ENCODE results near the gene MRTFB. TPM values are rescaled to one million over a fixed set of nuclear protein-coding genes. Genes with fewer than 3 reads are reported as not detected.
A peak's percentile ranks its signal among the peaks of the same experiment; 100 is the strongest.
"Not testable (repeated sequence)": the region's sequence is repeated elsewhere in the genome, so short reads cannot be mapped to it uniquely, and the experiment has no call there.

Gene MRTFB
- 26.3 and 31.4 TPM in 2 replicates for total RNA-seq
- long read RNA-seq, full-length matches to known transcripts: 1 of 11 reads
- long read RNA-seq, partial matches to known transcripts: 5 of 11 reads
- long read RNA-seq, other reads (novel, unspliced or antisense): 5 of 11 reads

GRCh38 chr16:14070877-14071575 lies at the start of gene MRTFB:
Gene MRTFB, plus strand, starts transcription at chr16:14071319. Its CDS starts 69,288 bp downstream, at chr16:14140607.
- no peak for TF ChIP-seq CTCF (IDR thresholded peaks at IDR 0.05)
- H3K36me3 Mint-ChIP-seq (ENCODE audit: unreplicated experiment): peaks cover 2% of the 10 kb centered on the region
- H3K4me1 Mint-ChIP-seq (ENCODE audit: unreplicated experiment): peaks cover 12% of the 10 kb centered on the region
- H3K27ac Mint-ChIP-seq (ENCODE audit: unreplicated experiment): peak within 1 kb of the TSS; percentile 75
- peak within 1 kb of the TSS; percentile 91 for H3K4me3 Mint-ChIP-seq (ENCODE audit: unreplicated experiment)
- no peaks in the 10 kb centered on the region for H3K27me3 Mint-ChIP-seq (ENCODE audit: unreplicated experiment)
- DNase-seq (ENCODE audit: extremely low spot score, unreplicated experiment): peak; percentile 94
- H3K9me3 Mint-ChIP-seq (ENCODE audit: unreplicated experiment): no peaks in the 10 kb centered on the region

- not testable (repeated sequence) for DNase-seq (ENCODE audit: extremely low spot score, unreplicated experiment); H3K27ac Mint-ChIP-seq (ENCODE audit: unreplicated experiment); H3K4me3 Mint-ChIP-seq (ENCODE audit: unreplicated experiment); H3K9me3 Mint-ChIP-seq (ENCODE audit: unreplicated experiment); H3K36me3 Mint-ChIP-seq (ENCODE audit: unreplicated experiment)
- Mint-ChIP-seq H3K4me1 (ENCODE audit: unreplicated experiment) (peaks cover 10% of the 10 kb centered on the region), H3K27me3 (ENCODE audit: unreplicated experiment) (peaks cover 24% of the 10 kb centered on the region)
Observed at GRCh38 chr16:14023526-14023925, 47.6 kb upstream of the MRTFB start.

GRCh38 chr16:14024283-14024682 lies 46.8 kb upstream of the MRTFB start:
- peaks cover 27% of the 10 kb centered on the region for H3K27me3 Mint-ChIP-seq (ENCODE audit: unreplicated experiment)
- peaks cover 5% of the 10 kb centered on the region for H3K4me1 Mint-ChIP-seq (ENCODE audit: unreplicated experiment)
- no peak overlapping the region for H3K4me3 Mint-ChIP-seq (ENCODE audit: unreplicated experiment)
- H3K27ac Mint-ChIP-seq (ENCODE audit: unreplicated experiment): no peak overlapping the region
- H3K9me3 Mint-ChIP-seq (ENCODE audit: unreplicated experiment): peaks cover 4% of the 10 kb centered on the region
- peak; percentile 13 for TF ChIP-seq CTCF (IDR thresholded peaks at IDR 0.05)
- H3K36me3 Mint-ChIP-seq (ENCODE audit: unreplicated experiment): no peaks in the 10 kb centered on the region
- no peak for DNase-seq (ENCODE audit: extremely low spot score, unreplicated experiment)

- TF ChIP-seq CTCF (IDR thresholded peaks at IDR 0.05): no peak
- no peaks in the 10 kb centered on the region for H3K36me3 Mint-ChIP-seq (ENCODE audit: unreplicated experiment)
- DNase-seq (ENCODE audit: extremely low spot score, unreplicated experiment): no peak
- no peak overlapping the region for H3K4me3 Mint-ChIP-seq (ENCODE audit: unreplicated experiment)
- peaks cover 4% of the 10 kb centered on the region for H3K9me3 Mint-ChIP-seq (ENCODE audit: unreplicated experiment)
- peaks cover 27% of the 10 kb centered on the region for H3K27me3 Mint-ChIP-seq (ENCODE audit: unreplicated experiment)
- no peak overlapping the region for H3K27ac Mint-ChIP-seq (ENCODE audit: unreplicated experiment)
- peaks cover 5% of the 10 kb centered on the region for H3K4me1 Mint-ChIP-seq (ENCODE audit: unreplicated experiment)
Observed at GRCh38 chr16:14026572-14027285, 44.4 kb upstream of the MRTFB start.

DNA sequence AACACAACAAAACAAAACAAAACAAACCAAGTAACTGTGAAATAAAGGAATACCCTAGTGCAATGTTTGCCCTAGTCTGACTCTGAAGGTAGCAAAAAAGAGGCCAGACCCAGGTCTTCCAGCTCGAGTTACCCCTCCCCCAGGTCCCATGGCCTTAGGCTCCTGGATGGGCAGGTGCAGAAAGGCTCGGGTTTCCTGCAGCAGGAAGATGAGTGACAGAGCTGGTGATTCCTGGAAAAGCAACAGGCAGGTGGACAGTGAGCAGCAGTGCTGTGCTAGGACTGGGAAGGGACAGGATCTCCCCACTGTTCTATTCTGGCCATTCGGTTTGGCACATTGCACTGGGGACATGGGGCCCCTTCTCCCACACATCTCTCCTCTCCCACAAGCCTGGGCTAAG lies 42.9 kb upstream of the MRTFB start:
- peaks cover 5% of the 10 kb centered on the region for H3K4me1 Mint-ChIP-seq (ENCODE audit: unreplicated experiment)
- no peak for DNase-seq (ENCODE audit: extremely low spot score, unreplicated experiment)
- H3K4me3 Mint-ChIP-seq (ENCODE audit: unreplicated experiment): no peak overlapping the region
- no peaks in the 10 kb centered on the region for H3K36me3 Mint-ChIP-seq (ENCODE audit: unreplicated experiment)
- no peak overlapping the region for H3K27ac Mint-ChIP-seq (ENCODE audit: unreplicated experiment)
- peaks cover 27% of the 10 kb centered on the region for H3K27me3 Mint-ChIP-seq (ENCODE audit: unreplicated experiment)
- peaks cover 4% of the 10 kb centered on the region for H3K9me3 Mint-ChIP-seq (ENCODE audit: unreplicated experiment)
- TF ChIP-seq CTCF (IDR thresholded peaks at IDR 0.05): no peak
